Activated CD4-positive, alpha-beta memory T cell treated with anti-CD3 and anti-CD28 coated beads for 36 hours (primary cell): Measurements from ENCODE around the gene RASGRP1. TPM values are rescaled to one million over a fixed set of nuclear protein-coding genes. Genes with fewer than 3 reads are reported as not detected.

Experiments used
- CTCF ChIA-PET: fragments of 350-600 bp; sonication (Branson Sonifier 250); formaldehyde crosslinking; loops from one replicate; lab custom pipeline; 2021; ENCODE audit warnings: antibody characterized with exemption, inconsistent platforms; lab: Charles Lee
- POLR2A ChIA-PET: fragments of 350-600 bp; sonication (Branson Sonifier 250); formaldehyde crosslinking; loops from one replicate; lab custom pipeline; 2021; ENCODE audit warnings: antibody characterized with exemption; lab: Charles Lee
- DNase-seq: peaks from one replicate; pipeline ENCODE4 v3.0.0-alpha.2; 2020
- H3K27ac Mint-ChIP-seq: one replicate; pipeline ENCODE4 v1.8.0; 2021; ENCODE audit warnings: mixed read lengths
- H3K27me3 Mint-ChIP-seq: one replicate; pipeline ENCODE4 v1.8.0; 2021; ENCODE audit warnings: mixed read lengths
- H3K36me3 Mint-ChIP-seq: one replicate; pipeline ENCODE4 v1.8.0; 2021; ENCODE audit warnings: mixed read lengths
- H3K4me1 Mint-ChIP-seq: one replicate; pipeline ENCODE4 v1.8.0; 2021; ENCODE audit warnings: low read depth, mixed read lengths
- H3K4me3 Mint-ChIP-seq: one replicate; pipeline ENCODE4 v1.8.0; 2021; ENCODE audit warnings: mild to moderate bottlenecking, mixed read lengths
- H3K9me3 Mint-ChIP-seq: one replicate; pipeline ENCODE4 v1.8.0; 2021; ENCODE audit warnings: mixed read lengths
- intact Hi-C: fragments of 100-400 bp; cut with micrococcal nuclease; formaldehyde crosslinking; loops from one replicate; pipeline ENCODE4 v1.15.1; 2023
- total RNA-seq, 2 experiments: library from RNA; stranded (reverse); gene quantifications; one replicate each; pipeline ENCODE4 v1.2.3, GENCODE V29; 2021

The RASGRP1 gene
- total RNA-seq, 2 experiments from 2014 or later = 167 to 174 TPM

DNA sequence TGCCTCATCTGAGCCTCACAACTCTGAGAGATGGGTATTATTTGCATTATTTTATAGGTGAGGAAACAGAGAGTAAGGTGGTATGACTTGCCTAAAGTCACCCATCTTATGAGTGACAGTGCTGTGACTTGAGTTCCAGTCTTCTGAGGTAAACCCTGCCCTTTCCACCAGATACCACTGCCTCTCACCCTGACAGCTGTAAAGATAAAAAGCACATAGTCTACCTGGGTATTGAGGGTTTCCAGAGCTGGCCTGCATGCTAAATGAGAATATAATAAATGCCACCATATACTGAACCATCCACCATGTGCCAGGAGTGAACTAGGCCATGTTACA lies 25.6 kb downstream of the RASGRP1 start:
- CTCF ChIA-PET = interaction anchor here (0.7 to 2.0 kb wide), 3 partner anchors 25 to 161 kb away, joined by 6 to 7 read pairs (median 6); no protein-coding TSS in a partner anchor
- no peak for DNase-seq
- Mint-ChIP-seq H3K27ac (peak overlapping the region; percentile 72), H3K27me3 (no peaks in the 10 kb centered on the region), H3K4me1 (peaks cover 92% of the 10 kb centered on the region), H3K9me3 (no peaks in the 10 kb centered on the region), H3K4me3 (peak overlapping the region; percentile 47), H3K36me3 (peaks cover 49% of the 10 kb centered on the region)
- intact Hi-C loops = no loop called here
- POLR2A ChIA-PET = interaction anchor here (1.0 to 1.1 kb wide), 2 partner anchors 16 to 21 kb away, joined by 3 read pairs; no protein-coding TSS in a partner anchor

- Mint-ChIP-seq H3K27ac (peak overlapping the region; percentile 72), H3K36me3 (peaks cover 49% of the 10 kb centered on the region), H3K9me3 (no peaks in the 10 kb centered on the region), H3K4me1 (peaks cover 92% of the 10 kb centered on the region), H3K27me3 (no peaks in the 10 kb centered on the region), H3K4me3 (peak overlapping the region; percentile 47)
- POLR2A ChIA-PET = interaction anchor here (1.0 to 1.1 kb wide), 2 partner anchors 16 to 22 kb away, joined by 3 read pairs; no protein-coding TSS in a partner anchor
- intact Hi-C loops = no loop called here
- no peak for DNase-seq
- CTCF ChIA-PET = interaction anchor here (0.7 to 2.0 kb wide), 4 partner anchors 13 to 161 kb away, joined by 4 to 7 read pairs (median 6); no protein-coding TSS in a partner anchor
Observed at GRCh38 chr15:38538328-38539007, 26.1 kb downstream of the RASGRP1 start.

DNA sequence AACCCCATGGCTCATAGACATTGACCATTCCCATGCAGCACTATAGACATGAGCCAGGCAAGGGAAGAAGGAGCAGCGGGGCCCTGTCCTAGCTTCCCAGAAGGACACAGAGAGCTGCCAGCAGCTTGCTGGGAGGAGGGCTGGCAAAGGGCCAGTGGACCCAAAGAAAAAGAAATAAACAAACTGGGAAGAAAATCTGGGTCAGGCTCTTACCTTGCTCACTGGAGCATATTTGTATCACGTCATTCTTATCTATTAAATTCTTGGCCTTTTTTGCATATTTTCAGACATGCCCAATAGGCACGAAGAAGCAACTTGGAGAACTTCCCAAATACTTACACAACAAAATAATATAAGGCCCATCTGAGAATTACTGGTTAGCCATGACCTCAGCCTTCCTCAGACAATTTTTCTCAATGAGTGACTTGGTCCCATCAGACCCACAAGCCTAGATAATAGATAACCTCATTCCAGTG lies 28.4 kb downstream of the RASGRP1 start:
- H3K27me3 Mint-ChIP-seq = no peaks in the 10 kb centered on the region
- H3K36me3 Mint-ChIP-seq = peaks cover 58% of the 10 kb centered on the region
- DNase-seq = no peak
- H3K4me3 Mint-ChIP-seq = no peak overlapping the region
- ChIA-PET POLR2A (no interaction called here), CTCF (interaction anchor here (0.7 to 1.7 kb wide), 2 partner anchors 155 to 163 kb away, joined by 3 to 6 read pairs; no protein-coding TSS in a partner anchor)
- H3K27ac Mint-ChIP-seq = peak overlapping the region; percentile 15
- H3K9me3 Mint-ChIP-seq = no peaks in the 10 kb centered on the region
- intact Hi-C loops = no loop called here
- peaks cover 96% of the 10 kb centered on the region for H3K4me1 Mint-ChIP-seq

DNA sequence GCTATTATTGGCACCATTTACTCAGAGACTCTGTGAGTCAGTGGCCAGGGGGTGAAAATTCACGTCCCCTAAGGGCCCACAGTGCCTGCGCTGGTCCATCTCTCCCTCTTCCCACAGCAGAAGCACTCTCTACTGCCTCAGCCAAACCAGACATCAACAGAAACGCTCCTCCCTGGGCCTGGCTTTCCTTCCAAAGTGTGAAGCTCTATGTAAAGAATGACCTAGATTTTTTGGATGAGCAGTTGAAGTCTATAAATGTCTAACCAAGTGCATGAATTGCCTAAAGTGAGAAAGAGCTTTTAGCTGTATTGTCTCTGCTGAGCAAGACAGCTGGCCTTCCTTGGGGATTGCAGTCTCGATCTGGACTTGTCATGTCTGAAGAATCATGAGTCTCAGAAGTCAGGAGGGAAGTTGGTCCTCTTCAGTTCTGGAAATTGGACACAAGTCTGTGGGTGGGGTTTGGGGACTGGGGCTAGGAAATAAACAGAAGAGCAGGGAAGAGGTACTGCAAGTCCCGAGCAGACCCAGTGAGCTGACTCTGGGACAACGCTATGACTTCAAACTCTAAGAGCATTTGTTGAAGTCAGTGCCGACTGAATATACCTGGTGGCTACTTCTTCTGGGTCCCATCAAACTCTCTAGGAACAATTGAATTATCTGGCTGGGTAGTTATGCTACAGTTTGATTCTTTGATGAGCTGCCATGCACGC lies 29.0 kb downstream of the RASGRP1 start:
- DNase-seq = no peak
- Mint-ChIP-seq H3K27me3 (no peaks in the 10 kb centered on the region), H3K9me3 (no peaks in the 10 kb centered on the region), H3K4me1 (peaks cover 97% of the 10 kb centered on the region), H3K4me3 (no peak overlapping the region), H3K27ac (peak overlapping the region; percentile 15), H3K36me3 (peaks cover 61% of the 10 kb centered on the region)
- intact Hi-C loops = no loop called here
- POLR2A ChIA-PET = interaction anchor here (1.5 kb wide), 1 partner anchor 28 kb away, joined by 5 read pairs; no protein-coding TSS in a partner anchor
- CTCF ChIA-PET = interaction anchor here (0.7 to 1.8 kb wide), 5 partner anchors 28 to 163 kb away, joined by 3 to 6 read pairs (median 5); no protein-coding TSS in a partner anchor

DNA sequence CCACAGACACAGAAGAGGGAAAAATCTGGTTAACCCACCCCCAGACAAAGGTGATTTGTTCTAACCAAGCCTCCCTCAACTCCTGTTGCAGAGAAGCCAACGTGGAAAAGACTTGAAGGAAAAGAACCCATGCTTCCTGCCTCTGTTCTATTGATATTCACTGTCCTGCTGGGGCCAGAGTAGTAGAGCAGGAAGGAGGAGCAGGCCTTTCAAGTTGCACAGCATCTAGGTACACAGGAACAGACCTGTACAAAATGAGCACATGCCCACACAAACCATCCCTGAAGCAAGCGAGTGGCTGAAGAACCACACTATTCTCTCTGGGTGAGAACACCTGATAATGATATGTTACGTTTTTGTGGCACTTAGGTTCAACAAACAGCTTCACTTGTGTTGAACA lies 29.9 kb downstream of the RASGRP1 start:
- Mint-ChIP-seq H3K4me3 (no peak overlapping the region), H3K9me3 (no peaks in the 10 kb centered on the region), H3K27ac (peak overlapping the region; percentile 40), H3K4me1 (peaks cover 98% of the 10 kb centered on the region), H3K36me3 (peaks cover 65% of the 10 kb centered on the region), H3K27me3 (no peaks in the 10 kb centered on the region)
- no peak for DNase-seq
- ChIA-PET POLR2A (interaction anchor here (1.5 kb wide), 1 partner anchor 29 kb away, joined by 5 read pairs; no protein-coding TSS in a partner anchor), CTCF (interaction anchor here (0.8 to 5.3 kb wide), 6 partner anchors 29 to 163 kb away, joined by 3 to 22 read pairs (median 6); no protein-coding TSS in a partner anchor)
- intact Hi-C loops = no loop called here

DNA sequence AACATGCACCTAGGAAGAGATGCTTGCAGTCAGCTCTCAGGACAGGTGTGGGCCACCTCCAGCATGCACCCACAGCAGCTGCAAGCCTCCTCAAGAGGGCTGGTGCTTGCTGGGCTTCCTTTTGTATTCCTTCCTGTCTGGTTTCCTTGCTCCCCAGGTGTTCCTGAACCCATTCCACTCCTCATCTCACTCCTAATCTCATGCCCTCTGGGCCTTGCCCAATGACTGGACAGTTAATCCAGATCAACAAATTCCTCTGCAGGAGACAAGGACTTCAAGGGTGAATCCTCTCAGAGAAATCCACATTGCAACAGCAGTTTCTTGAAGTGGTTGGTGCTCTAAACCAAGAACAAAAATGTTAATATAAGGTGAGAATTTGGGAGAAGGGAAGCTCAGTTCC lies 30.7 kb downstream of the RASGRP1 start:
- Mint-ChIP-seq H3K4me1 (peaks cover 99% of the 10 kb centered on the region), H3K27ac (no peak overlapping the region), H3K27me3 (no peaks in the 10 kb centered on the region), H3K9me3 (no peaks in the 10 kb centered on the region), H3K4me3 (no peak overlapping the region), H3K36me3 (peaks cover 72% of the 10 kb centered on the region)
- CTCF ChIA-PET = interaction anchor here (0.6 to 5.3 kb wide), 4 partner anchors 8 to 166 kb away, joined by 3 to 22 read pairs (median 6); no protein-coding TSS in a partner anchor
- no peak for DNase-seq
- intact Hi-C loops = no loop called here
- POLR2A ChIA-PET = no interaction called here

- Mint-ChIP-seq H3K27me3 (no peaks in the 10 kb centered on the region), H3K27ac (peak overlapping the region; percentile 67), H3K9me3 (no peaks in the 10 kb centered on the region), H3K36me3 (peaks cover 76% of the 10 kb centered on the region), H3K4me3 (no peak overlapping the region), H3K4me1 (peaks cover 99% of the 10 kb centered on the region)
- DNase-seq = no peak
- intact Hi-C loops = no loop called here
- CTCF ChIA-PET = interaction anchor here (0.6 to 5.3 kb wide), 4 partner anchors 8 to 166 kb away, joined by 3 to 22 read pairs (median 6); no protein-coding TSS in a partner anchor
- POLR2A ChIA-PET = no interaction called here
Observed at GRCh38 chr15:38533416-38533915, 31.1 kb downstream of the RASGRP1 start.

GRCh38 chr15:38532728-38533127 lies 31.9 kb downstream of the RASGRP1 start:
- Mint-ChIP-seq H3K27ac (peak overlapping the region; percentile 67), H3K9me3 (no peaks in the 10 kb centered on the region), H3K4me1 (peaks cover 98% of the 10 kb centered on the region), H3K36me3 (peaks cover 77% of the 10 kb centered on the region), H3K27me3 (no peaks in the 10 kb centered on the region), H3K4me3 (no peak overlapping the region)
- ChIA-PET CTCF (interaction anchor here (1.0 to 5.3 kb wide), 4 partner anchors 23 to 167 kb away, joined by 3 to 22 read pairs (median 8); no protein-coding TSS in a partner anchor), POLR2A (interaction anchor here (1.5 kb wide), 1 partner anchor 28 kb away, joined by 3 read pairs; no protein-coding TSS in a partner anchor)
- DNase-seq = no peak
- intact Hi-C loops = no loop called here

DNA sequence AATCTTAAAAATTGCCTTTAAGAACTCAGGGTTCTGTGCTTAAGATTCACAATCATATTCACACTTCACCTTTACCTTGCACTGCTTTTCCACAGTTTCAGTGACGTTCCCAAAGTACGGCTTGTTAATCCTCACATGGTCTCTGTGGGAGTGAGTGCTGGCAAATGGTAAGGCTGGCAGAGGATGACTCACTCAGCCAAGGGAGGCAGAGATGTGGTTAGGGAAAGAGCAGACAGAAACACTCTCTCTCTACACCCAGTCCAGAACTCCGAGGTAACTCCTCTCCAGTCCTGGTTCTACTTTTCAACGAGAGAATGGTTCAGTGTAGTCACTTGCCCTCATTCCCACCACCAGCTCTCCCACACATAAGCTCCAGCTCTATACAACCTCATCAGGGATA lies 33.1 kb downstream of the RASGRP1 start:
- intact Hi-C loops = no loop called here
- ChIA-PET POLR2A (interaction anchor here (0.5 to 1.8 kb wide), 3 partner anchors 12 to 160 kb away, joined by 3 to 5 read pairs (median 3); no protein-coding TSS in a partner anchor), CTCF (interaction anchor here (0.9 to 5.3 kb wide), 5 partner anchors 33 to 168 kb away, joined by 3 to 22 read pairs (median 5); no protein-coding TSS in a partner anchor)
- peak overlapping the region; percentile 61 for H3K27ac Mint-ChIP-seq
- no peaks in the 10 kb centered on the region for H3K27me3 Mint-ChIP-seq
- H3K4me3 Mint-ChIP-seq = no peak overlapping the region
- no peaks in the 10 kb centered on the region for H3K9me3 Mint-ChIP-seq
- peaks cover 80% of the 10 kb centered on the region for H3K36me3 Mint-ChIP-seq
- H3K4me1 Mint-ChIP-seq = peaks cover 98% of the 10 kb centered on the region
- no peak for DNase-seq

GRCh38 chr15:38530113-38530512 lies 34.5 kb downstream of the RASGRP1 start:
- intact Hi-C loops = loop anchor here (1.0 kb wide), 1 partner anchor 26 kb away; no protein-coding TSS in a partner anchor
- Mint-ChIP-seq H3K27me3 (no peaks in the 10 kb centered on the region), H3K9me3 (no peaks in the 10 kb centered on the region), H3K36me3 (peaks cover 85% of the 10 kb centered on the region), H3K27ac (peak overlapping the region; percentile 81), H3K4me3 (no peak overlapping the region), H3K4me1 (peaks cover 98% of the 10 kb centered on the region)
- peak; percentile 70 for DNase-seq
- ChIA-PET POLR2A (interaction anchor here (0.6 to 1.1 kb wide), 4 partner anchors 11 to 30 kb away, joined by 3 read pairs; no protein-coding TSS in a partner anchor), CTCF (interaction anchor here (1.3 to 5.3 kb wide), 4 partner anchors 31 to 161 kb away, joined by 3 to 22 read pairs (median 4); no protein-coding TSS in a partner anchor)

- intact Hi-C loops = no loop called here
- DNase-seq = no peak
- H3K27me3 Mint-ChIP-seq = no peaks in the 10 kb centered on the region
- H3K4me1 Mint-ChIP-seq = peaks cover 94% of the 10 kb centered on the region
- CTCF ChIA-PET = no interaction called here
- peaks cover 81% of the 10 kb centered on the region for H3K36me3 Mint-ChIP-seq
- H3K9me3 Mint-ChIP-seq = no peaks in the 10 kb centered on the region
- POLR2A ChIA-PET = interaction anchor here (1.7 kb wide), 1 partner anchor 10 kb away, joined by 4 read pairs; no protein-coding TSS in a partner anchor
- H3K27ac Mint-ChIP-seq = peak overlapping the region; percentile 28
- no peak overlapping the region for H3K4me3 Mint-ChIP-seq
Observed at GRCh38 chr15:38528294-38528693, 36.3 kb downstream of the RASGRP1 start.
